ENCODE data around the gene LTA4H.
"Not testable (repeated sequence)": the region's sequence is repeated elsewhere in the genome, so short reads cannot be mapped to it uniquely, and the experiment has no call there.

Gene LTA4H

GRCh38 chr12:95988506-95989275, 46.7 kb downstream of the LTA4H start:
- DNase-seq, result no peak

- no peak for DNase-seq
These were observed 48.5 kb downstream of the LTA4H start for GRCh38 chr12:95986635-95987570.

GRCh38 chr12:95984682-95985081, 50.7 kb downstream of the LTA4H start:
- no peak for DNase-seq

GRCh38 chr12:95982602-95983001, 52.8 kb downstream of the LTA4H start:
- no peak for DNase-seq

GRCh38 chr12:95980437-95980836, 55.0 kb downstream of the LTA4H start:
- no peak for DNase-seq

- no peak for DNase-seq
These were observed 56.6 kb downstream of the LTA4H start for GRCh38 chr12:95978774-95979173.

GRCh38 chr12:95978351-95978750, 57.0 kb downstream of the LTA4H start:
- DNase-seq, result no peak

- no peak for DNase-seq
These were observed 57.6 kb downstream of the LTA4H start for GRCh38 chr12:95977764-95978305.

- DNase-seq, result no peak
These were observed 59.0 kb downstream of the LTA4H start for GRCh38 chr12:95976416-95976832.

- DNase-seq, result no peak
These were observed 59.9 kb downstream of the LTA4H start for GRCh38 chr12:95975491-95975890.

GRCh38 chr12:95974358-95974757, 61.0 kb downstream of the LTA4H start:
- DNase-seq, result no peak

- DNase-seq, result no peak
These were observed 62.4 kb downstream of the LTA4H start for GRCh38 chr12:95972832-95973456.

- no peak for DNase-seq
These were observed 64.5 kb downstream of the LTA4H start for GRCh38 chr12:95970905-95971304.

GRCh38 chr12:95969116-95969515, 66.3 kb downstream of the LTA4H start:
- not testable (repeated sequence) for DNase-seq

GRCh38 chr12:95967301-95967700, 68.1 kb downstream of the LTA4H start:
- no peak for DNase-seq

GRCh38 chr12:95966287-95966870, 69.0 kb downstream of the LTA4H start:
- no peak for DNase-seq

GRCh38 chr12:95963096-95963495, 72.3 kb downstream of the LTA4H start:
- DNase-seq, result no peak

- no peak for DNase-seq
These were observed 73.2 kb downstream of the LTA4H start for GRCh38 chr12:95962222-95962621.

GRCh38 chr12:95960241-95960640, 75.1 kb downstream of the LTA4H start:
- DNase-seq, result no peak

GRCh38 chr12:95959107-95959506, 76.3 kb downstream of the LTA4H start:
- DNase-seq, result no peak

GRCh38 chr12:95956557-95957145, 78.7 kb downstream of the LTA4H start:
- DNase-seq, result no peak

- no peak for DNase-seq
These were observed 79.7 kb downstream of the LTA4H start for GRCh38 chr12:95955549-95956159.
